ENCODE data around the gene PKP3.
"Not testable (repeated sequence)": the region's sequence is repeated elsewhere in the genome, so short reads cannot be mapped to it uniquely, and the experiment has no call there.

The PKP3 gene

GRCh38 chr11:363443-363805, 30.6 kb upstream of the PKP3 start:
- DNase-seq, result not testable (repeated sequence)

GRCh38 chr11:363948-364761, 29.9 kb upstream of the PKP3 start:
- peak; percentile 48 to 61 for DNase-seq

GRCh38 chr11:364991-365725, 28.9 kb upstream of the PKP3 start:
- DNase-seq, result no peak

GRCh38 chr11:365831-366230, 28.2 kb upstream of the PKP3 start:
- no peak for DNase-seq

- DNase-seq, result no peak
Observed at GRCh38 chr11:367956-368413, 26.0 kb upstream of the PKP3 start.

GRCh38 chr11:368414-369335, 25.3 kb upstream of the PKP3 start:
- DNase-seq, result no peak

GRCh38 chr11:369336-370018, 24.5 kb upstream of the PKP3 start, which contains the start of gene B4GALNT4:
Gene B4GALNT4 (plus strand): TSS chr11:369499. CDS start chr11:369804, 305 bp downstream.
- DNase-seq, result peak; percentile 24 to 36

GRCh38 chr11:370070-370941, 23.7 kb upstream of the PKP3 start:
- DNase-seq, result no peak

- no peak for DNase-seq
Observed at GRCh38 chr11:371051-371450, 23.0 kb upstream of the PKP3 start.

GRCh38 chr11:371716-372590, 22.1 kb upstream of the PKP3 start:
- DNase-seq, result no peak

- no peak for DNase-seq
Observed at GRCh38 chr11:372809-373715, 20.9 kb upstream of the PKP3 start.

- no peak for DNase-seq
Observed at GRCh38 chr11:373716-374551, 20.1 kb upstream of the PKP3 start.

GRCh38 chr11:375065-376025, 18.7 kb upstream of the PKP3 start:
- no peak for DNase-seq

- DNase-seq, result no peak
Observed at GRCh38 chr11:376531-377173, 17.4 kb upstream of the PKP3 start.

- no peak for DNase-seq
Observed at GRCh38 chr11:377174-377865, 16.7 kb upstream of the PKP3 start.

All from stimulated activated CD4-positive, alpha-beta T cell treated with anti-CD3 and anti-CD28 coated beads, Interleukin-4, amount 100 ng/mL, for 4 hours (primary cell).